ENCODE measurements around the gene DLGAP1. TPM values are rescaled to one million over a fixed set of nuclear protein-coding genes. Genes with fewer than 3 reads are reported as not detected.

DLGAP1 gene
- total RNA-seq, 1 experiment from 2014 or later, result not detected

DNA sequence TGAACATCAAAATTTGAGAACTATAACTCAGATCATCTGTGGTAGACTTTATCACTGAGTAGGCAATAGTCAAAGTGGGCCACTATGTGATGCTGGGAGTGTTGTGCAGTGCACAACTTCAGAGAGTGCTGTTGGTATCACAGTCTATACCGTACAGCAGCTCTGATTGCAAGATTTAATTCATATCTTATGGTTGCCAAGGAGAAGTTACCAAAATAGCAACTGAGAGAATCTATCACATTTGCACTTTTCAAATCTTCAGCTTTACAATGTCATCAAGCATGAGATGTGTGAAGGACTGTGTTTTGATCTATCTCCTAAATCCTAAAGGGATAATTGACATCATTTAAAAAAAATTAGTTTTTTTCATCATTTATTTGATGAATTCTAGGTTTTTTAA lies 216.1 kb downstream of the DLGAP1 start:
- DNase-seq (ENCODE audit: low read depth), result no peak

GRCh38 chr18:4237664-4238041 lies 217.5 kb downstream of the DLGAP1 start:
- no peak for DNase-seq (ENCODE audit: low read depth)

- no peak for DNase-seq (ENCODE audit: low read depth)
Measured at GRCh38 chr18:4236940-4237663, 218.0 kb downstream of the DLGAP1 start.

- DNase-seq (ENCODE audit: low read depth), result no peak
Measured at GRCh38 chr18:4233468-4233867, 221.6 kb downstream of the DLGAP1 start.

DNA sequence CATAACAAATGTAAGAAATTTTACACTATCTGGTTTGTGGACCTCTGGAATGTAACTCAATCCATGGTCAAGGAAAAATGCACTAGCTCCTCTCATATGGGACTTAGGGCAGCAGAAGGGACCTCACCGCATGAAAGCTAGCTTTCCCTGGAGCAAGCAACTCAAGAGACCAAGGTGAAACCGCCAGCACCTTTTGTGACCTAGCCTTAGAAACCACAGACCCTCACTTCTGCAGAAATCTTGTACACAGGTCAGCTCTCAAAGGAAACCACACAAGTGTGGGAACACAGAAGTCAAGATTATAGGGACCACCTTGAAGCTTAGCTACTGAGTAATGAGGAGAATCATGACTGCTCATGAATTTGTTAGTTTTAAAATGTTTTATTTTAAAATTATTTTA lies 222.5 kb downstream of the DLGAP1 start:
- DNase-seq (ENCODE audit: low read depth), result no peak

GRCh38 chr18:4231260-4231659 lies 223.8 kb downstream of the DLGAP1 start:
- DNase-seq (ENCODE audit: low read depth), result no peak

DNA sequence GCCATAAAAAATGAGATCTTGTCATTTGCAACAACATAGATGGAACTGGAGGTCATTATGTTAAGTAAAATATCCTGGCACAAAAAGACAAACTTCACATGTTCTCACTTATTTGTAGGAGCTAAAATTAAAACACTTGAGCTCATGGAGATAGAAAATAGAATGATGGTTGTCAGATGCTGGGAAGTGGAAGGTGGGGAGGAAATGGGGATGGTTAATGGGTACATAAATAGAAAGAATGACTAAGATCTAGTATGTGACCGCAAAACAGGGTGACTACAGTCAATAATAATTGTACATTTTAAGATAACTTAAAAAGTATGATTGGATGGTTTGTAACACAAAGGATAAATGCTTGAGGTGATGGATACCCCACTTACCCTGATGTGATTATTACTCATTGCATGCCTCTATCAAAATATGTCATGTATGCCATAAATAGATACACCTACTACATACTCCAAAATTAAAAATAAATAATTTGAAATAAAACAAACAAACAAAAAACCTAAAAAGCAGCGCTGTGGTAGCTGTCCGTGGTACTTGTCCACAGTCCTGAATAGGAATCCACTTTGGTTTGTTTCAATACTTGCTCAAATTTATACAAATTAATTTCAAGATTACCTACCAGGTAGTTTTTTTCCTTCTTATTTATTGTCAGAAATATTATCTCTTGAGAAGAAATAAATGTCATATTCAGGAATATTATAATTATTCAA lies 224.5 kb downstream of the DLGAP1 start:
- DNase-seq (ENCODE audit: low read depth), result no peak

GRCh38 chr18:4224031-4224704 lies 230.9 kb downstream of the DLGAP1 start:
- no peak for DNase-seq (ENCODE audit: low read depth)

DNA sequence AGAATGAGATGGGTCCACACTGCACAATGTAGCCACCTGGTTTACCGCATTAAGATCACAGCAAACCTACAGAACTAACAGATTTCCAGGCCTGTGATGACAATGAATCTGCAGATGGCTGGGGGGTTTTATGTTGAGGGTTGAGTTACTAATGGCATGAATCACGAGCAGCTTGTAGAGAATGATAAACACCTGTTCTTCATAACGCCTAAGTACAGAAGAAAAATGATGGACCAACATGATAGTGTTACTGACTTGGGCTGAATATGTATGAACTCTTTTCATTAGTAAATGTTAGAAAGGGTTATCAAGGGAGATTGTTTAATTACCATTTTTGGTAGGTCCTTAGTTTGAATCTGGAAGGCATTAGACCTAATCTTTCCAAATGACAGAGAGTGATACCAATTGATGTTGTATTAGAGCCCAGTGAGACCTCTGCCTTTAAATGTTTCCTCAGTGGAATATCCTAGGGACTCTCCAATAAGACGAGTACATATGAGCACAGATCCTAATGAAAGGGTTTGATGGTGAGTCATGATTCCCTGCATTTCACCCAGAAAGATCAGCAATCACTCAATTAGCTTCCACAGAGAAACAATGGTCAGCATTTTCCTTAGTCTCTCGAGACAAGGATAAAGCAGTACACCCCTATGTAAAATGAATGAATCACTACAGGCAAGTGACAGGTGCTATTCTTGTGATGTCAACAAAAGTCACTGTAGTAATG lies 243.8 kb downstream of the DLGAP1 start:
- DNase-seq (ENCODE audit: low read depth), result no peak

- DNase-seq (ENCODE audit: low read depth), result no peak
Measured at GRCh38 chr18:4208366-4208765, 246.7 kb downstream of the DLGAP1 start.

GRCh38 chr18:4207383-4207985 lies 247.6 kb downstream of the DLGAP1 start:
- DNase-seq (ENCODE audit: low read depth), result no peak

GRCh38 chr18:4204438-4204720 lies 250.7 kb downstream of the DLGAP1 start:
- no peak for DNase-seq (ENCODE audit: low read depth)

- no peak for DNase-seq (ENCODE audit: low read depth)
Measured at GRCh38 chr18:4203568-4204437, 251.3 kb downstream of the DLGAP1 start.

DNA sequence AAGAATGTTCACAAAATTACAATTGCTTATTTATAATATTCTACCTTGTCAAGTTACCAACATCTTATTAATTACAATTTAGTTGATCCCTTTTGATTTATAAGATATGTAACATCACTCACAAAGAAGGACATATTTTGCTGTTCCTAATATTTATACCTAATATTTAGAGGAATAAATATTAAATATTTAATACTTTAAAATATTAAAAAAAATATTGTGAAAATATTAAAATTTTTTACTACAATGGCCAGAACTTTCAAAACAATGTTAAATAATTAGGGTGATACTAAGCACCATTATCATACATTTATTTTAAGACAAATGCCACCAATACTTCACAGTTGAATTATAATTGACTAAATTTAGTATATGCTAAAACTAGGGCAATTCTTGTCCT lies 254.7 kb downstream of the DLGAP1 start:
- DNase-seq (ENCODE audit: low read depth), result no peak

DNA sequence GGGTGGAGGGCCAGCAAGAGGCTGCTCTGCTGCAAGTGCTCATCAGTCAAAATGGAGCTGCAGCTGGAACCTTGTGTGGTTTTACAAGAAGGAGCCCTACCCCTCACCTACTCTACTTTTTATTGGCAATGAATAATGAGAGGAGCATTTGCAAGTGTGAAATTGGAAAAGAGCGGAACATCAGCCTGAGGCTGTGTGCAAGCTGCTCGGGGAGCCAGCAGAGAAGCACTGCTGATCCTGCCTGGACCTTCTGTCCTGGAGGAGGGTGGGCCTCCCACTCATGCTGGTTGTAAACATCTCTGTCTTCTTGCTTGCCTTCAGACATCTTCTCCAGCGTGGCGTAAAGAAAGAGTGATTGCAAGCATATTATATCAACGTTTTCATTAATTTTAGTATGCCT lies 256.2 kb downstream of the DLGAP1 start:
- no peak for DNase-seq (ENCODE audit: low read depth)

DNA sequence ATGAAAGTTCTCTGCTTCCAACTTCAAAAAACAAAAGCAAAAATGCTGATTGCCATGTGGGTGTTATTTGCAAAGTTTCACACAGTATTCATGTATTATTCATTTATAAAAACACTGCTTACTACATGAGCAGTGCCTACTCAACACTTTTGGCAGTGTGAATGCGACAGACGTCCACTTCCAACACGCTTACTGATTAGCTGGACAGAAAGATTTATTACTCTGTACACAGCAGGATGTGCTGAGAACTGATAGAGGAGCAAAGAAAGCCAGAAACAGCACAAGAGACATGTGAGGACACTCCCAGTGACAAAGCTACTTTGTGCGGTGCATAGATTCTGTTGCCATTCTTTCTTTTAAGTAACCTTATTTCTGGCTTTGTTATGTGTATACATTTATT lies 258.8 kb downstream of the DLGAP1 start:
- no peak for DNase-seq (ENCODE audit: low read depth)

DNA sequence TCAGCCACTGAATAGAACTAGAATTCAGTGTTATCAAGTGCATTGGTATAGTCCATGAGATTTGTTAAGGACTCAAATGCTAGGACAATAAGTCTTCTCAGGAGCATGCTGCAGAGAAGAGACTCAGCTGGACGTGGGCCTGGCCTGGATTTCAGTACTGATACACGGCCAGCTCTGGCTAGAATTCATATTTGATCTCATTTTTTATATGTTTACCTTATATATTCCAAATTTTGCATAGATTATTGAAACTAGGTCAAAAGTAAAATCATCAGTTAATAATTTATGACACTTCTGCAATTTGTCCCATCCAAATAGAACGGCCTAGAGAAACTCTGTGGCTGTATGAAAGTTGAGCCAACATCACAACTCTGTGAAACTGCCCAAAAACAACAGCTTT lies 262.0 kb downstream of the DLGAP1 start:
- DNase-seq (ENCODE audit: low read depth), result no peak

GRCh38 chr18:4181882-4182568 lies 273.1 kb downstream of the DLGAP1 start:
- no peak for DNase-seq (ENCODE audit: low read depth)

- DNase-seq (ENCODE audit: low read depth), result no peak
Measured at GRCh38 chr18:4181086-4181485, 274.0 kb downstream of the DLGAP1 start.
